H1 (cell line): ENCODE measurements around the gene CAMTA1. TPM values are rescaled to one million over a fixed set of nuclear protein-coding genes. Genes with fewer than 3 reads are reported as not detected.

Source experiments
- CTCF ChIA-PET: fragments of 300-600 bp; sonication (Branson Sonifier 250); formaldehyde crosslinking; loops from one replicate; lab custom pipeline; 2021; ENCODE audit not compliant: partially characterized antibody; lab: Charles Lee
- POLR2A ChIA-PET: fragments of 300-600 bp; sonication (Branson Sonifier 250); formaldehyde crosslinking; loops from one replicate; lab custom pipeline; 2021; ENCODE audit warnings: inconsistent platforms; ENCODE audit not compliant: partially characterized antibody; lab: Charles Lee
- DNase-seq, 2 experiments: peaks; one replicate each; pipeline versions ENCODE4 v3.0.0 to v3.0.0-alpha.2; 2010 to 2022; ENCODE audit warnings: low spot score in 2 of 2, low read depth in 1 of 2, mixed read lengths in 1 of 2
- FAIRE-seq: peaks from 2 replicates; lab custom pipeline; 2011; peaks lifted over from hg19 to GRCh38; lab: Jason Lieb, UNC
- H2AFZ ChIP-seq: 2 replicates; pipeline ENCODE4 v1.8.1; 2012; ENCODE audit warnings: low read length, inconsistent platforms
- H2AK5ac ChIP-seq: 2 replicates; pipeline ENCODE4 v1.6.1; 2013; ENCODE audit warnings: low read depth, low read length
- H2BK120ac ChIP-seq: replicated peaks from 2 replicates; pipeline ENCODE3; 2013; ENCODE audit warnings: low read depth, low read length, inconsistent platforms
- H2BK12ac ChIP-seq: 2 replicates; pipeline ENCODE4 v1.6.1; 2013; ENCODE audit warnings: low read depth, low read length
- H2BK15ac ChIP-seq: 2 replicates; pipeline ENCODE4 v1.6.1; 2013; ENCODE audit warnings: low read length
- H2BK20ac ChIP-seq: 2 replicates; pipeline ENCODE4 v1.6.1; 2013; ENCODE audit warnings: low read length
- H2BK5ac ChIP-seq: 2 replicates; pipeline ENCODE4 v1.6.1; 2013; ENCODE audit warnings: low read depth, low read length
- H3K14ac ChIP-seq: 2 replicates; pipeline ENCODE4 v1.6.1; 2013; ENCODE audit warnings: inconsistent platforms; ENCODE audit not compliant: insufficient read length
- H3K18ac ChIP-seq: 2 replicates; pipeline ENCODE4 v1.6.1; 2013; ENCODE audit warnings: low read length; ENCODE audit errors: extremely low read depth
- H3K23ac ChIP-seq: 2 replicates; pipeline ENCODE4 v1.6.1; 2013; ENCODE audit warnings: inconsistent platforms; ENCODE audit not compliant: insufficient read length
- H3K23me2 ChIP-seq: 2 replicates; pipeline ENCODE4 v1.6.1; 2013; ENCODE audit warnings: low read depth, low read length
- H3K27ac ChIP-seq: 2 replicates; pipeline ENCODE4 v1.6.1; 2011; ENCODE audit warnings: low read depth, low read length, inconsistent platforms
- H3K27me3 ChIP-seq, 4 experiments: replicated peaks in 1 of 4; 1 replicate in 1 of 4; 2 replicates in 3 of 4; pipeline versions ENCODE4 v1.6.1 to v1.8.1; 2011 to 2013; ENCODE audit warnings: low read length in 3 of 4, mild to moderate bottlenecking in 3 of 4, inconsistent platforms in 2 of 4, mixed read lengths in 2 of 4, moderate library complexity in 1 of 4; ENCODE audit not compliant: control insufficient read depth in 3 of 4, insufficient read depth in 3 of 4; ENCODE audit errors: extremely low read depth in 1 of 4
- H3K36me3 ChIP-seq, 4 experiments: 2 replicates each; pipeline versions ENCODE4 v1.6.1 to v1.8.1; 2011 to 2013; ENCODE audit warnings: mild to moderate bottlenecking in 4 of 4, low read length in 3 of 4, moderate library complexity in 2 of 4, control low read depth in 1 of 4, inconsistent platforms in 1 of 4; ENCODE audit not compliant: insufficient read depth in 4 of 4, control insufficient read depth in 2 of 4
- H3K4ac ChIP-seq: replicated peaks from 2 replicates; pipeline ENCODE3; 2013; ENCODE audit warnings: low read length, low read depth, mixed read lengths, inconsistent platforms; ENCODE audit not compliant: insufficient read length
- H3K4me1 ChIP-seq, 4 experiments: replicated peaks in 1 of 4; 1 replicate in 1 of 4; 2 replicates in 3 of 4; pipeline versions ENCODE4 v1.6.1 to v1.8.1; 2011 to 2013; ENCODE audit warnings: low read length in 3 of 4, inconsistent platforms in 2 of 4, mixed read lengths in 1 of 4; ENCODE audit not compliant: insufficient read depth in 4 of 4, control insufficient read depth in 3 of 4
- H3K4me2 ChIP-seq, 2 experiments: 2 replicates each; pipeline versions ENCODE4 v1.6.1 to v1.8.1; 2011 to 2013; ENCODE audit warnings: low read depth in 2 of 2, low read length in 2 of 2, control low read depth in 1 of 2, inconsistent platforms in 1 of 2, mild to moderate bottlenecking in 1 of 2; ENCODE audit not compliant: insufficient read depth in 1 of 2
- H3K4me3 ChIP-seq, 4 experiments: fragments of 200-600, 300-600 bp in 1 of 4; sonication (generic), shearing (Covaris generic), sonication (Bioruptor Twin) in 1 of 4; 2 replicates each; pipeline versions ENCODE4 v1.5.1 to v1.8.1; 2011 to 2016; ENCODE audit warnings: low read length in 4 of 4, low read depth in 3 of 4, control low read depth in 2 of 4, inconsistent platforms in 2 of 4, mild to moderate bottlenecking in 2 of 4, mixed read lengths in 1 of 4, moderate library complexity in 1 of 4; ENCODE audit not compliant: insufficient read depth in 2 of 4; ENCODE audit errors: extremely low read depth in 1 of 4
- H3K56ac ChIP-seq: replicated peaks from 2 replicates; pipeline ENCODE3; 2013; ENCODE audit warnings: low read depth, mild to moderate bottlenecking, mixed read lengths, low read length, inconsistent platforms; ENCODE audit not compliant: insufficient read length
- H3K79me1 ChIP-seq: 2 replicates; pipeline ENCODE4 v1.6.1; 2013; ENCODE audit warnings: low read depth, low read length, control low read depth
- H3K79me2 ChIP-seq, 2 experiments: 2 replicates each; pipeline versions ENCODE4 v1.6.1 to v1.8.1; 2012 to 2013; ENCODE audit warnings: low read length in 2 of 2, mild to moderate bottlenecking in 2 of 2, inconsistent platforms in 1 of 2; ENCODE audit not compliant: insufficient read depth in 2 of 2, control insufficient read depth in 1 of 2
- H3K9ac ChIP-seq, 4 experiments: replicated peaks in 1 of 4; 1 replicate in 1 of 4; 2 replicates in 3 of 4; pipeline versions ENCODE4 v1.6.1 to v1.8.1; 2011 to 2013; ENCODE audit warnings: low read depth in 3 of 4, low read length in 3 of 4, control low read depth in 2 of 4, mild to moderate bottlenecking in 2 of 4, moderate library complexity in 2 of 4, inconsistent platforms in 1 of 4; ENCODE audit errors: extremely low read depth in 1 of 4
- H3K9me3 ChIP-seq, 2 experiments: 2 replicates each; pipeline versions ENCODE4 v1.6.1 to v1.8.1; 2012 to 2013; ENCODE audit warnings: mild to moderate bottlenecking in 2 of 2, moderate library complexity in 2 of 2, control low read depth in 1 of 2, inconsistent platforms in 1 of 2, low read depth in 1 of 2, low read length in 1 of 2, mixed read lengths in 1 of 2; ENCODE audit not compliant: insufficient read depth in 2 of 2
- H4K20me1 ChIP-seq, 2 experiments: replicated peaks in 1 of 2; 2 replicates each; pipeline versions ENCODE3 to v1.8.1; 2011 to 2013; ENCODE audit warnings: inconsistent platforms in 2 of 2, low read length in 2 of 2, mild to moderate bottlenecking in 1 of 2; ENCODE audit not compliant: insufficient read depth in 2 of 2, control insufficient read depth in 1 of 2
- H4K5ac ChIP-seq: 2 replicates; pipeline ENCODE4 v1.6.1; 2013; ENCODE audit warnings: low read length, low read depth, mixed read lengths, inconsistent platforms; ENCODE audit not compliant: insufficient read length
- H4K8ac ChIP-seq: 2 replicates; pipeline ENCODE4 v1.8.0; 2013; ENCODE audit warnings: mild to moderate bottlenecking, moderate library complexity, low read length, inconsistent platforms; ENCODE audit not compliant: insufficient read depth; ENCODE audit errors: extremely low read depth
- H4K91ac ChIP-seq: replicated peaks from 2 replicates; pipeline ENCODE3; 2013; ENCODE audit warnings: low read length, mixed read lengths, inconsistent platforms; ENCODE audit not compliant: insufficient read length
- JUN ChIP-seq: IDR thresholded peaks from 2 replicates; pipeline ENCODE4 v1.6.1; 2011; ENCODE audit warnings: low read depth, mild to moderate bottlenecking, improper control_type of control experiment, low read length
- TAF7 ChIP-seq: optimal IDR thresholded peaks from 2 replicates; pipeline ENCODE3; 2011; ENCODE audit warnings: low read depth, mild to moderate bottlenecking, inconsistent platforms, low read length, moderate library complexity, borderline replicate concordance
- WGBS, 2 experiments: shearing (Covaris generic) in 1 of 2; methylation state at CpG; one replicate each; pipeline versions ENCODE4 v1.1.6 to v1.1.7; 2013 to 2015; ENCODE audit warnings: low lambda C conversion rate in 2 of 2, mixed read lengths in 2 of 2, inconsistent platforms in 1 of 2, low coverage in 1 of 2, missing lambda C conversion rate in 1 of 2; ENCODE audit not compliant: insufficient replicate concordance in 2 of 2, insufficient coverage in 1 of 2, insufficient read length in 1 of 2; ENCODE audit errors: extremely low coverage in 1 of 2, missing lambda C conversion rate in 1 of 2; 5-methylcytosine and 5-hydroxymethylcytosine counted together
- polyA plus RNA-seq, 7 experiments: library from polyadenylated mRNA; depleted of rRNA in 3 of 7; stranded (reverse) in 5 of 7; unstranded in 2 of 7; fragments of >200 nt in 5 of 7; fragments of 200-250 nt in 2 of 7; gene quantifications; 1 replicate in 5 of 7; 2 replicates in 1 of 7; 4 replicates in 1 of 7; pipeline versions ENCODE4 v1.2.1 to v1.2.3, GENCODE V29; 2011 to 2013; ENCODE audit warnings: missing spikeins in 2 of 7, mixed read lengths in 2 of 7
- total RNA-seq: library from RNA; stranded (reverse); fragmentation: NEBNext Ultra II Directional; extraction: Animal tissue kit (Norgen Biotek cat#: 25700); gene quantifications from 2 replicates; pipeline ENCODE4 v1.2.1, GENCODE V29; 2021

CAMTA1 gene
- total and polyA plus RNA-seq, 2 of the 8 experiments (the other 6 are each of a cell fraction or from before 2014, with no cell fraction given) = 65.0 to 119 TPM

- CTCF ChIA-PET = interaction anchor here (0.6 to 11.7 kb wide), 23 partner anchors 8 to 1985 kb away, joined by 3 to 554 read pairs (median 6); no protein-coding TSS in a partner anchor
- Histone ChIP-seq H4K8ac (no peak overlapping the region), H3K4me3 (no peak overlapping the region), H2BK20ac (no peak overlapping the region), H3K23ac (no peak overlapping the region), H4K20me1 (no peaks in the 10 kb centered on the region), H3K56ac (no peak overlapping the region), H3K14ac (no peak overlapping the region), H3K4ac (no peak overlapping the region), H3K4me2 (no peak overlapping the region), H3K18ac (no peak overlapping the region), H2AFZ (no peak overlapping the region), H2AK5ac (no peak overlapping the region), H2BK12ac (no peak overlapping the region), H3K79me1 (no peaks in the 10 kb centered on the region), H3K27ac (no peak overlapping the region), H3K9ac (no peak overlapping the region), H4K5ac (no peak overlapping the region), H4K91ac (no peak overlapping the region), H3K9me3 (no peaks in the 10 kb centered on the region), H3K4me1 (peaks cover 3 to 9% (median 6%) of the 10 kb centered on the region in 4 experiments; a peak in 6 of 7 replicates), H3K79me2 (no peaks in the 10 kb centered on the region), H3K36me3 (peaks cover 0 to 3% (median 0%) of the 10 kb centered on the region in 4 experiments; a peak in 1 of 8 replicates), H3K27me3 (no peaks in the 10 kb centered on the region), H2BK15ac (no peak overlapping the region), H3K23me2 (no peaks in the 10 kb centered on the region; the same call in 1 of the 2 replicates), H2BK5ac (no peak overlapping the region), H2BK120ac (no peak overlapping the region)
- POLR2A ChIA-PET = interaction anchor here (1.5 to 5.0 kb wide), 3 partner anchors 50 to 85 kb away, joined by 3 to 36 read pairs (median 5); no protein-coding TSS in a partner anchor
- DNase-seq = no peak
- TF ChIP-seq JUN (no peak), TAF7 (no peak)
- 88% methylated on average over 3 of the region's 3 CpGs; no CpG with 5 or more reads in 1 of the 2 experiments for WGBS, 2 experiments
- FAIRE-seq = no peak
Measured at GRCh38 chr1:7753641-7754040, 968.4 kb downstream of the CAMTA1 start.
